K562 (cell line): ENCODE measurements around the gene FUZ. TPM values are rescaled to one million over a fixed set of nuclear protein-coding genes. Genes with fewer than 3 reads are reported as not detected.

Experiments used
- C11orf30 ChIP-seq: fragments of 450-650 bp; IDR thresholded peaks from 2 replicates; pipeline ENCODE4 v1.6.1; 2016; ENCODE audit warnings: low read depth, mild to moderate bottlenecking
- ELF2 ChIP-seq: fragments of 250-450 bp; sonication (Bioruptor Pico); IDR thresholded peaks from 2 replicates; pipeline ENCODE4 v1.5.0; 2021; ENCODE audit warnings: mild to moderate bottlenecking
- LARP7 ChIP-seq: fragments of 450-650 bp; IDR thresholded peaks from 2 replicates; pipeline ENCODE4 v1.6.1; 2016
- MCM7 ChIP-seq, 2 experiments: fragments of 450-650 bp; IDR thresholded peaks; 2 replicates each; pipeline ENCODE4 v1.6.1; 2016 to 2018
- NCOR1 ChIP-seq: fragments of 450-650 bp; IDR thresholded peaks from 2 replicates; pipeline ENCODE4 v1.6.1; 2016; ENCODE audit warnings: mild to moderate bottlenecking, moderate library complexity
- NR2C2 ChIP-seq, 2 experiments: fragments of 200-800 bp in 1 of 2; sonication (Bioruptor generic) in 1 of 2; sonication (generic) in 1 of 2; formaldehyde crosslinking in 1 of 2; IDR thresholded peaks; 2 replicates each; pipeline versions ENCODE4 v1.6.1 to v1.8.0; 2016 to 2022; ENCODE audit warnings: mild to moderate bottlenecking in 1 of 2, missing compliant biosample characterization in 1 of 2, missing genetic modification characterization in 1 of 2, missing genetic modification reagents in 1 of 2
- PCBP1 ChIP-seq: fragments of 200-400 bp; formaldehyde crosslinking; IDR thresholded peaks from 2 replicates; pipeline ENCODE4 v1.6.1; 2018; ENCODE audit warnings: mild to moderate bottlenecking, low read depth, low read length; ENCODE audit not compliant: poor library complexity, severe bottlenecking
- PRDM10 ChIP-seq: fragments of 450-650 bp; IDR thresholded peaks from 2 replicates; pipeline ENCODE4 v1.6.1; 2018; ENCODE audit not compliant: partially characterized antibody
- RBFOX2 ChIP-seq: fragments of 200-400 bp; formaldehyde crosslinking; IDR thresholded peaks from 2 replicates; pipeline ENCODE4 v1.6.1; 2017; ENCODE audit warnings: low read depth, mild to moderate bottlenecking, low read length, moderate library complexity
- RCOR1 ChIP-seq, 2 experiments: IDR thresholded peaks; 2 replicates each; pipeline ENCODE4 v1.6.1; 2012; ENCODE audit warnings: low read depth in 2 of 2, low read length in 2 of 2, borderline replicate concordance in 1 of 2, improper control_type of control experiment in 1 of 2
- TAL1 ChIP-seq: fragments of 450-650 bp; IDR thresholded peaks from 2 replicates; pipeline ENCODE4 v1.6.1; 2016; ENCODE audit warnings: mild to moderate bottlenecking
- TRIM28 ChIP-seq: fragments of 450-650 bp; IDR thresholded peaks from 2 replicates; pipeline ENCODE4 v1.6.1; 2017
- U2AF2 ChIP-seq: fragments of 200-400 bp; formaldehyde crosslinking; optimal IDR thresholded peaks from 2 replicates; pipeline ENCODE3; 2017; ENCODE audit warnings: low read depth, mild to moderate bottlenecking, low read length
- ZNF124 ChIP-seq: sonication (generic); formaldehyde crosslinking; IDR thresholded peaks from 2 replicates; pipeline ENCODE4 v1.8.1; 2022; ENCODE audit warnings: missing genetic modification reagents
- ZNF445 ChIP-seq: fragments of 250-450 bp; sonication (Bioruptor Pico); IDR thresholded peaks from 2 replicates; pipeline ENCODE4 v1.4.0; 2020; ENCODE audit warnings: low read depth, mild to moderate bottlenecking, moderate library complexity
- ZNF511 ChIP-seq: sonication (generic); formaldehyde crosslinking; IDR thresholded peaks from 2 replicates; pipeline ENCODE4 v1.8.0; 2022; ENCODE audit warnings: mild to moderate bottlenecking, missing genetic modification reagents
- ZSCAN32 ChIP-seq: fragments of 450-650 bp; formaldehyde crosslinking; IDR thresholded peaks from 2 replicates; pipeline ENCODE4 v1.4.0; 2020; ENCODE audit warnings: mild to moderate bottlenecking, moderate library complexity
- polyA plus RNA-seq, 8 experiments: library from polyadenylated mRNA; depleted of rRNA in 4 of 8; stranded (reverse) in 5 of 8; unstranded in 3 of 8; fragments of >200 nt; fragmentation: Nextera tagmentation in 2 of 8; fragmentation: Illumina TruSeq in 1 of 8; extraction: Ambion mirVana in 2 of 8; extraction: Trizol in 1 of 8; gene quantifications; 2 replicates each; pipeline versions ENCODE4 v1.2.1 to v1.2.3, GENCODE V29; 2011 to 2014; ENCODE audit warnings: inconsistent platforms in 1 of 8, missing spikeins in 1 of 8
- total RNA-seq, 7 experiments: library from RNA; depleted of rRNA in 6 of 7; stranded (reverse); fragments of >200 nt in 6 of 7; fragmentation: Illumina TruSeq in 2 of 7; extraction: Trizol in 2 of 7; gene quantifications; 2 replicates each; pipeline versions ENCODE4 v1.2.1 to v1.2.3, GENCODE V29; 2011 to 2021; ENCODE audit warnings: low replicate concordance in 1 of 7
- TF ChIP-seq, protein P1 (sequence below): fragments of 450-650 bp; IDR thresholded peaks from 2 replicates; pipeline ENCODE4 v1.6.1; 2016; ENCODE audit warnings: antibody characterized with exemption
- TF ChIP-seq, protein P2 (sequence below): sonication (generic); formaldehyde crosslinking; IDR thresholded peaks from 2 replicates; pipeline ENCODE4 v1.9.0; 2022; ENCODE audit warnings: mild to moderate bottlenecking, missing genetic modification reagents
- TF ChIP-seq, protein P3 (sequence below): IDR thresholded peaks from 2 replicates; pipeline ENCODE4 v1.6.1; 2011; ENCODE audit warnings: borderline replicate concordance, low read depth, mild to moderate bottlenecking, moderate library complexity, low read length; ENCODE audit not compliant: insufficient read depth, poor library complexity, severe bottlenecking

FUZ gene
- total and polyA plus RNA-seq, 9 of the 15 experiments (the other 6 are each of a cell fraction or from before 2014, with no cell fraction given) = 0.17 to 7.6 (median 3.6) TPM; not detected in 1

GRCh38 chr19:49862391-49863253 lies 49.5 kb upstream of the FUZ start (continued):
- TF ChIP-seq PRDM10 = no peak
- TF ChIP-seq RCOR1 (IDR thresholded peaks at IDR 0.05; ENCODE audit: borderline replicate concordance in 1 of 2, low read depth in 2 of 2, low read length in 2 of 2) = peak in 1 of 2 experiments; percentile 38; a peak in 1 of 4 replicates
- TF ChIP-seq, protein P1, sequence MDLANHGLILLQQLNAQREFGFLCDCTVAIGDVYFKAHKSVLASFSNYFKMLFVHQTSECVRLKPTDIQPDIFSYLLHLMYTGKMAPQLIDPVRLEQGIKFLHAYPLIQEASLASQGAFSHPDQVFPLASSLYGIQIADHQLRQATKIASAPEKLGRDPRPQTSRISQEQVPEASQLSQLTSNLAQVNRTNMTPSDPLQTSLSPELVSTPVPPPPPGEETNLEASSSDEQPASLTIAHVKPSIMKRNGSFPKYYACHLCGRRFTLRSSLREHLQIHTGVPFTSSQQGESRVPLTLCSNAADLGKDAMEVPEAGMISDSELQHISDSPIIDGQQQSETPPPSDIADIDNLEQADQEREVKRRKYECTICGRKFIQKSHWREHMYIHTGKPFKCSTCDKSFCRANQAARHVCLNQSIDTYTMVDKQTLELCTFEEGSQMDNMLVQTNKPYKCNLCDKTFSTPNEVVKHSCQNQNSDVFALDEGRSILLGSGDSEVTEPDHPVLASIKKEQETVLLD = no peak
- TF ChIP-seq U2AF2 = no peak
- no peak for TF ChIP-seq ZNF124 (CRISPR knock-in tag)
- TF ChIP-seq RBFOX2 = 0 out of 2 replicates have a peak, but pooled peaks have one; percentile 39
- no peak for TF ChIP-seq TRIM28
- TF ChIP-seq NCOR1 = no peak
- TF ChIP-seq ZNF445 = no peak
- no peak for TF ChIP-seq LARP7
- TF ChIP-seq, protein P2, sequence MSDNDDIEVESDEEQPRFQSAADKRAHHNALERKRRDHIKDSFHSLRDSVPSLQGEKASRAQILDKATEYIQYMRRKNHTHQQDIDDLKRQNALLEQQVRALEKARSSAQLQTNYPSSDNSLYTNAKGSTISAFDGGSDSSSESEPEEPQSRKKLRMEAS (CRISPR knock-in tag) = peak; percentile 37
- no peak for TF ChIP-seq ZSCAN32
- peak; percentile 55 for TF ChIP-seq PCBP1
- TF ChIP-seq ZNF511 (CRISPR knock-in tag) = no peak
- no peak for TF ChIP-seq TAL1
- TF ChIP-seq C11orf30 = no peak
- TF ChIP-seq MCM7 (IDR thresholded peaks at IDR 0.05) = no peak
- no peak for TF ChIP-seq NR2C2 (CRISPR knock-in tag; IDR thresholded peaks at IDR 0.05)
- TF ChIP-seq NR2C2 (tag; IDR thresholded peaks at IDR 0.05) = no peak
- TF ChIP-seq, protein P3, sequence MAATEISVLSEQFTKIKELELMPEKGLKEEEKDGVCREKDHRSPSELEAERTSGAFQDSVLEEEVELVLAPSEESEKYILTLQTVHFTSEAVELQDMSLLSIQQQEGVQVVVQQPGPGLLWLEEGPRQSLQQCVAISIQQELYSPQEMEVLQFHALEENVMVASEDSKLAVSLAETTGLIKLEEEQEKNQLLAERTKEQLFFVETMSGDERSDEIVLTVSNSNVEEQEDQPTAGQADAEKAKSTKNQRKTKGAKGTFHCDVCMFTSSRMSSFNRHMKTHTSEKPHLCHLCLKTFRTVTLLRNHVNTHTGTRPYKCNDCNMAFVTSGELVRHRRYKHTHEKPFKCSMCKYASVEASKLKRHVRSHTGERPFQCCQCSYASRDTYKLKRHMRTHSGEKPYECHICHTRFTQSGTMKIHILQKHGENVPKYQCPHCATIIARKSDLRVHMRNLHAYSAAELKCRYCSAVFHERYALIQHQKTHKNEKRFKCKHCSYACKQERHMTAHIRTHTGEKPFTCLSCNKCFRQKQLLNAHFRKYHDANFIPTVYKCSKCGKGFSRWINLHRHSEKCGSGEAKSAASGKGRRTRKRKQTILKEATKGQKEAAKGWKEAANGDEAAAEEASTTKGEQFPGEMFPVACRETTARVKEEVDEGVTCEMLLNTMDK = peak; percentile 45
- no peak for TF ChIP-seq ELF2
